HG02938 (cell line): ENCODE measurements around the gene EML5.

Experiments used
- ATAC-seq: cut with Tn5 transposase; IDR thresholded peaks from one replicate; pipeline ENCODE4 v1.9.1; 2021; ENCODE audit warnings: mild to moderate bottlenecking, moderate library complexity; ENCODE audit not compliant: unreplicated experiment

Gene EML5

GRCh38 chr14:88621100-88621499 is 171.7 kb downstream of the EML5 start:
- no peak for ATAC-seq

- no peak for ATAC-seq
These were observed 174.3 kb downstream of the EML5 start for GRCh38 chr14:88618476-88618875.

GRCh38 chr14:88617479-88617878 is 175.3 kb downstream of the EML5 start:
- ATAC-seq = no peak

- no peak for ATAC-seq
These were observed 176.1 kb downstream of the EML5 start for GRCh38 chr14:88616697-88617096.

- ATAC-seq = no peak
These were observed 178.4 kb downstream of the EML5 start for GRCh38 chr14:88614218-88614907.

GRCh38 chr14:88613552-88614010 is 179.2 kb downstream of the EML5 start:
- ATAC-seq = no peak

- no peak for ATAC-seq
These were observed 179.8 kb downstream of the EML5 start for GRCh38 chr14:88612981-88613380.

- no peak for ATAC-seq
These were observed 180.9 kb downstream of the EML5 start for GRCh38 chr14:88611878-88612277.

- ATAC-seq = no peak
These were observed 184.9 kb downstream of the EML5 start for GRCh38 chr14:88607829-88608228.

- ATAC-seq = no peak
These were observed 187.2 kb downstream of the EML5 start for GRCh38 chr14:88605594-88605993.

- ATAC-seq = no peak
These were observed 188.5 kb downstream of the EML5 start for GRCh38 chr14:88604212-88604611.

GRCh38 chr14:88599761-88600439 is 192.9 kb downstream of the EML5 start:
- ATAC-seq = peak; percentile 97

- peak; percentile 34 for ATAC-seq
These were observed 193.4 kb downstream of the EML5 start for GRCh38 chr14:88599326-88599725.

GRCh38 chr14:88598097-88598675 is 194.6 kb downstream of the EML5 start:
- ATAC-seq = no peak

GRCh38 chr14:88597601-88598000 is 195.2 kb downstream of the EML5 start:
- ATAC-seq = no peak

GRCh38 chr14:88597038-88597437 is 195.7 kb downstream of the EML5 start:
- ATAC-seq = no peak

GRCh38 chr14:88592031-88592430 is 200.7 kb downstream of the EML5 start:
- no peak for ATAC-seq

GRCh38 chr14:88590173-88590572 is 202.6 kb downstream of the EML5 start:
- ATAC-seq = no peak

GRCh38 chr14:88588081-88588480 is 204.7 kb downstream of the EML5 start:
- ATAC-seq = no peak

- no peak for ATAC-seq
These were observed 208.3 kb downstream of the EML5 start for GRCh38 chr14:88584451-88584850.

GRCh38 chr14:88576222-88576621 is 216.5 kb downstream of the EML5 start:
- no peak for ATAC-seq

GRCh38 chr14:88572117-88572516 is 220.6 kb downstream of the EML5 start:
- no peak for ATAC-seq
